Transverse colon (tissue), 3 donors: ENCODE data around the gene AGRN.

Experiments used
- POLR2A ChIP-seq: fragments of 450-650 bp; IDR thresholded peaks from one replicate; pipeline ENCODE4 v1.6.1; 2016; ENCODE audit warnings: antibody characterized with exemption, mild to moderate bottlenecking, moderate library complexity
- TF ChIP-seq, protein P1 (sequence below), 5 experiments: fragments of 200-600 bp in 3 of 5; fragments of 450-650 bp in 2 of 5; sonication (generic) in 3 of 5; IDR thresholded peaks; 1 replicate in 2 of 5; 2 replicates in 3 of 5; pipeline ENCODE4 v1.5.1; 2016 to 2017; ENCODE audit warnings: antibody characterized with exemption in 5 of 5, inconsistent platforms in 3 of 5, mild to moderate bottlenecking in 2 of 5, moderate library complexity in 1 of 5

GRCh38 chr1:1043411-1043810 lies 23.5 kb downstream of the AGRN start:
- TF ChIP-seq, protein P1, sequence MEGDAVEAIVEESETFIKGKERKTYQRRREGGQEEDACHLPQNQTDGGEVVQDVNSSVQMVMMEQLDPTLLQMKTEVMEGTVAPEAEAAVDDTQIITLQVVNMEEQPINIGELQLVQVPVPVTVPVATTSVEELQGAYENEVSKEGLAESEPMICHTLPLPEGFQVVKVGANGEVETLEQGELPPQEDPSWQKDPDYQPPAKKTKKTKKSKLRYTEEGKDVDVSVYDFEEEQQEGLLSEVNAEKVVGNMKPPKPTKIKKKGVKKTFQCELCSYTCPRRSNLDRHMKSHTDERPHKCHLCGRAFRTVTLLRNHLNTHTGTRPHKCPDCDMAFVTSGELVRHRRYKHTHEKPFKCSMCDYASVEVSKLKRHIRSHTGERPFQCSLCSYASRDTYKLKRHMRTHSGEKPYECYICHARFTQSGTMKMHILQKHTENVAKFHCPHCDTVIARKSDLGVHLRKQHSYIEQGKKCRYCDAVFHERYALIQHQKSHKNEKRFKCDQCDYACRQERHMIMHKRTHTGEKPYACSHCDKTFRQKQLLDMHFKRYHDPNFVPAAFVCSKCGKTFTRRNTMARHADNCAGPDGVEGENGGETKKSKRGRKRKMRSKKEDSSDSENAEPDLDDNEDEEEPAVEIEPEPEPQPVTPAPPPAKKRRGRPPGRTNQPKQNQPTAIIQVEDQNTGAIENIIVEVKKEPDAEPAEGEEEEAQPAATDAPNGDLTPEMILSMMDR (IDR thresholded peaks at IDR 0.05) = no peak
- no peak for TF ChIP-seq POLR2A
